HG02571 (cell line): ENCODE measurements around the gene SLC35A2.
"Not testable (repeated sequence)": the region's sequence is repeated elsewhere in the genome, so short reads cannot be mapped to it uniquely, and the experiment has no call there.

Source experiments
- ATAC-seq: cut with Tn5 transposase; IDR thresholded peaks from one replicate; pipeline ENCODE4 v1.9.1; 2021; ENCODE audit warnings: mild to moderate bottlenecking, moderate library complexity; ENCODE audit not compliant: unreplicated experiment

SLC35A2 gene

GRCh38 chrX:48854121-48854804 is 57.2 kb downstream of the SLC35A2 start:
- not testable (repeated sequence) for ATAC-seq

GRCh38 chrX:48853494-48853893 is 58.0 kb downstream of the SLC35A2 start:
- ATAC-seq: not testable (repeated sequence)
